ENCODE results near the gene QSOX2. TPM values are rescaled to one million over a fixed set of nuclear protein-coding genes. Genes with fewer than 3 reads are reported as not detected.

The QSOX2 gene
- total and polyA plus RNA-seq, 4 donors, result 4.9 to 12.2 (median 10.3) TPM

- no peak overlapping the region for H3K9ac ChIP-seq (ENCODE audit: insufficient read depth in 1 of 2, low read length in 2 of 2)
- no peaks in the 10 kb centered on the region for H3K4me1 ChIP-seq (ENCODE audit: control insufficient read depth in 5 of 5, insufficient read depth in 5 of 5, low read length in 5 of 5)
- ATAC-seq (ENCODE audit: insufficient read depth, low FRiP score) (no peak), DNase-seq (no peak)
- H3K9me3 ChIP-seq (ENCODE audit: control insufficient read depth in 4 of 4, insufficient read depth in 3 of 4, low read length in 3 of 4), result peaks cover 0 to 3% (median 0%) of the 10 kb centered on the region in 4 donors
- WGBS, 2 donors, result 81 to 88% methylated on average over 28 of the region's 28 CpGs
- H3K4me3 ChIP-seq, result no peak overlapping the region
- no peaks in the 10 kb centered on the region for H3K27me3 ChIP-seq (ENCODE audit: control insufficient read depth in 3 of 3, insufficient read depth in 3 of 3, low read length in 2 of 3)
- H3K27ac ChIP-seq (ENCODE audit: low read depth in 1 of 2, low read length in 1 of 2), result no peak overlapping the region
- H3K36me3 ChIP-seq (ENCODE audit: control insufficient read depth in 4 of 4, insufficient read depth in 4 of 4, low read length in 4 of 4), result no peaks in the 10 kb centered on the region
- TF ChIP-seq CTCF (IDR thresholded peaks at IDR 0.05; ENCODE audit: control extremely low read depth, extremely low read depth), result no peak
Measured at GRCh38 chr9:136261686-136262430, 16.2 kb upstream of the QSOX2 start.

DNA sequence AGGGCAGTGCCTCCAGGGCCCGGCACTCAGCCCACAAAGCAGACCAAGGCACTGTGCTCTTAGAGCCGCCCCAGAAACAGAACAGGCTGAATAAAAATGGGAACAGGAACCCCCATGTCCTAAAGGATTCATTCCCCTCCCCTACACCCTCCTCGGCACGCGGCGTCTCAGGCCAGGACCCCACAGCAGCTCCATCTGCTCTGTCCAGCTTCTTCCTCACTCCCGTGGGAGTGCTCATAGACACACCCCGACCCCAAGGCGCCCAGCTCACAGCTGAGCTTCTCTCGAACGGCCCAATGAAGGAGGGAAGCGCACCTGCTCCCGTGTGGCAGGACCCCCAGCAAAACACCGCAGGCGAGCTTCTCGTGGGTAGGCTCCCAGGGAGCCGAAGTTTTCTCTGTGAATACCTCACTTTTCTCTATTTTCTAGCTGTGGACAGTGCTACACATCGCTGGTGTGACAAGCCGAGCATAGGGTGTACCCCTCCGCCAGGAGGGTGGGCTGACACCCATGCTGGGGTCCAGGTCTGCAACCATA, 15.4 kb upstream of the QSOX2 start:
- ATAC-seq (ENCODE audit: insufficient read depth, low FRiP score) (no peak), DNase-seq (no peak)
- no peaks in the 10 kb centered on the region for H3K36me3 ChIP-seq (ENCODE audit: control insufficient read depth in 4 of 4, insufficient read depth in 4 of 4, low read length in 4 of 4)
- H3K27me3 ChIP-seq (ENCODE audit: control insufficient read depth in 3 of 3, insufficient read depth in 3 of 3, low read length in 2 of 3), result no peaks in the 10 kb centered on the region
- H3K27ac ChIP-seq (ENCODE audit: low read depth in 1 of 2, low read length in 1 of 2), result no peak overlapping the region
- H3K4me1 ChIP-seq (ENCODE audit: control insufficient read depth in 5 of 5, insufficient read depth in 5 of 5, low read length in 5 of 5), result no peaks in the 10 kb centered on the region
- H3K9ac ChIP-seq (ENCODE audit: insufficient read depth in 1 of 2, low read length in 2 of 2), result no peak overlapping the region
- WGBS, 2 donors, result 80 to 89% methylated on average over 20 of the region's 20 CpGs
- no peak for TF ChIP-seq CTCF (IDR thresholded peaks at IDR 0.05; ENCODE audit: control extremely low read depth, extremely low read depth)
- H3K9me3 ChIP-seq (ENCODE audit: control insufficient read depth in 4 of 4, insufficient read depth in 3 of 4, low read length in 3 of 4), result peaks cover 0 to 3% (median 0%) of the 10 kb centered on the region in 4 donors
- no peak overlapping the region for H3K4me3 ChIP-seq

DNA sequence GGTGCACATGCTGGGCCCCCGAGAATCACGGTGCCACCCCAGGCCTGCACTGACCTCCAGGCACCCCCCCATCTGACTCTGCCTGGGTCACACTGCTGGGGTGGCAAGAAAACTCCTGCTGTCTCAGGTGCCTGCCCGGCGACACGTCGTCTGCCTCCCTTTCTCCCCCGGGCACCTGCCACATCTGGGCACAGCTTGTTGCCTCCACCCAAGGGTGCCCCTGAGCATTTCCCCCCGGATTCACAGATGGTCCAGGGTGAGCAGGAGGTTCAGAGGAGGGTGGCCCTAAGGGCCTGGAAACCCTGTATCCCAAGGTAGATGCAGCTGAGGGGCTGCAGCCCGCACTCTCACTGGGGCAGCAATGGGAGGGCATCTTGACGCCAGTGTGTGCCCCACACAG, 14.9 kb upstream of the QSOX2 start:
- DNase-seq, result no peak

More for the DNA sequence above, 14.9 kb upstream of the QSOX2 start:
- no peak overlapping the region for H3K9ac ChIP-seq (ENCODE audit: insufficient read depth in 1 of 2, low read length in 2 of 2)
- H3K9me3 ChIP-seq (ENCODE audit: control insufficient read depth in 4 of 4, insufficient read depth in 3 of 4, low read length in 3 of 4), result peaks cover 0 to 3% (median 0%) of the 10 kb centered on the region in 4 donors
- H3K27ac ChIP-seq (ENCODE audit: low read depth in 1 of 2, low read length in 1 of 2), result no peak overlapping the region
- no peak for ATAC-seq (ENCODE audit: insufficient read depth, low FRiP score)
- H3K4me3 ChIP-seq, result no peak overlapping the region
- 88 to 89% methylated on average over 10 of the region's 10 CpGs for WGBS, 2 donors
- no peaks in the 10 kb centered on the region for H3K36me3 ChIP-seq (ENCODE audit: control insufficient read depth in 4 of 4, insufficient read depth in 4 of 4, low read length in 4 of 4)
- H3K4me1 ChIP-seq (ENCODE audit: control insufficient read depth in 5 of 5, insufficient read depth in 5 of 5, low read length in 5 of 5), result no peaks in the 10 kb centered on the region
- TF ChIP-seq CTCF (IDR thresholded peaks at IDR 0.05; ENCODE audit: control extremely low read depth, extremely low read depth), result no peak
- H3K27me3 ChIP-seq (ENCODE audit: control insufficient read depth in 3 of 3, insufficient read depth in 3 of 3, low read length in 2 of 3), result no peaks in the 10 kb centered on the region
